GM21529 (cell line): Measurements from ENCODE around the gene MAP4K2.
A peak's percentile ranks its signal among the peaks of the same experiment; 100 is the strongest.

Source experiments
- ATAC-seq: cut with Tn5 transposase; IDR thresholded peaks from one replicate; pipeline ENCODE4 v1.9.1; 2021; ENCODE audit not compliant: unreplicated experiment

The MAP4K2 gene

GRCh38 chr11:64813826-64814225 is 10.8 kb upstream of the MAP4K2 start:
- no peak for ATAC-seq

GRCh38 chr11:64810891-64811272 is 7.9 kb upstream of the MAP4K2 start:
- no peak for ATAC-seq

DNA sequence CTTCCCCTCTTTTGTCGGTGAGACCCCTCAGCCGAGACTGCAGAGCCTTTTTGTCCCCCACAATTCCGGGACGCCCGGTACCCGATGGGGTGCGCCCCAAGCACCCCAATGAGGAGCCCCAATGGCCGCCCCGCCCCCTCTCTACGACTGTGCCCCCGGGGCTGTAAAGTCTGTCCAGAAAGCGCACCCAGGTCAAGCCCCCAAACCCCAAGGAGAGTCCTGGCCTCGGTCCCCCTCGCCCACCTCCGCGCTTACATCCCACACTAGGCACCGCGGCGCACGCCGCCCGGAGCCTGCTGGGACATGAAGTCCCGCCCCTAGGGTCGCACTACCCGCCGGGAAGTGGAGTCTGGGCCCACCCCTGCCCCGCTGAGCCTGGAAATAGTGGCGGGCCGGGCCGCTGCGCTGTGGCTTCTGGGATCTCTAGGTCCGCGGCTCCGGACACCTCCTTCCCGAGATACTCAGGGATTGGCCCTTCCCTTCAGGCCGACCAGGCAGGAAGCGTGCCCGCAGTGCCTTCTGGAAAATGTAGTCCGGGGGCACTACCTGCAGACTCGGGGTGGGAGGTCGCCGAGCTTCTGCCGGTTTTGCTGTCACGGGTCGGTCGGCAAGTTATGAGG is 7.4 kb upstream of the MAP4K2 start, which contains the start of gene MEN1:
TSS of gene MEN1 (minus strand) at position 281 of the 620 bp plus-strand sequence. CDS start 442 bp downstream, outside the sequence.
- peak; percentile 58 for ATAC-seq

DNA sequence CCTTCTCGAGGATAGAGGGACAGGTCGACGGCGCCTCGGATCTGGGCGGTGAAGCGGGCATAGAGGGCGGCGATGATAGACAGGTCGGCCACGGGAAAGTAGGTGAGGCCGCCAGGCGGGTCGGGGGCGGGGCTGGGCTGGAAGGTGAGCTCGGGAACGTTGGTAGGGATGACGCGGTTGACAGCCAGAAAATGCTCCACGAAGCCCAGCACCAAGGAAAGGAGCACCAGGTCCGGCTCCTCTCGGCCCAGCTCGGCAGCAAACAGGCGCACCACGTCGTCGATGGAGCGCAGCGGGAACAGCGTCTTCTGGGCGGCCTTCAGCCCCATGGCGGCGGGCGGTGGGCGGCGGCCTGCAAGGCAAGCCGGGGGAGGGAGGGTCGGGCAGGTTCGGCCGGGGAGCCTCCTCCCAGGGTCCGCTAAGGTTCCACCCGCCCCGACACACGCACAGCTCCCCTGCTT is 6.8 kb upstream of the MAP4K2 start:
- no peak for ATAC-seq

GRCh38 chr11:64805481-64805880 is 2.5 kb upstream of the MAP4K2 start:
- no peak for ATAC-seq

GRCh38 chr11:64804346-64805210 is 1.6 kb upstream of the MAP4K2 start:
- no peak for ATAC-seq

- no peak for ATAC-seq
These were observed 882 bp upstream of the MAP4K2 start for GRCh38 chr11:64803846-64804345.

- peak; percentile 14 for ATAC-seq
These were observed 450 bp downstream of the MAP4K2 start for GRCh38 chr11:64802370-64803157.

GRCh38 chr11:64801561-64802369 is 1.2 kb downstream of the MAP4K2 start:
- ATAC-seq = no peak

GRCh38 chr11:64801158-64801464 is 1.9 kb downstream of the MAP4K2 start:
- no peak for ATAC-seq

GRCh38 chr11:64800303-64801157 is 2.5 kb downstream of the MAP4K2 start:
- ATAC-seq = no peak

DNA sequence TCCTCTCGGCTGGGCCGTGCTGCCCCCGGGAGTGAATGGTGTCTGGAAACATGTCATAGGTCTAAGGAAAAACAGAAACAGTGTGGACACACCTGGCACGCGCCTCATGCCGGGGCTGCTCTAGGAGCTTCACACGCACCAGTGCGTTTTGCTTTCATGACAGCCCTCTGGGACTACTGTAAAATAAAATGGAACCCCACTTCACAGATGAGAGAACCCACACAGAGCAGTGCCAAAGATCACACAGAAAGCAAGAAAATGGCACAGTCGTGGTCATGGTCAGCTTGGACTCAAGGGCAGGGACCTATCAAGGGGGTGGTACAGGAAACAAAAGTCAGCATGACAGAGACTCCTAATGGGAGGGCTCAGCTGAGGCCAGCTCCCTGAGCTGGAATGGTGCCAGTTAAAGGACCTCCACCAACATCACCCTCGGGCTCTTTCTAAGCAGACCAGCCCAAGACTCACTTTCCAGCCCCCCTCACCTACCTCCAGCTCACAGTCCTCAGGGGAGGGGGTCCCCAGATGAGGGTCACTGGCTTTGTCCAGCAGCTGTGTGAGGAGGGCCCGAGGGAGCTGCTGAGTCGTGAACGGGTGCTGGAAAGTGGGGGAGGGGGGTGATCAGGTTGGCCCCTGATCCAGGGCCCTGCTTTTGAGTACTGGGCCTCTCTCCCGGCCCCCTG is 3.3 kb downstream of the MAP4K2 start:
- no peak for ATAC-seq

DNA sequence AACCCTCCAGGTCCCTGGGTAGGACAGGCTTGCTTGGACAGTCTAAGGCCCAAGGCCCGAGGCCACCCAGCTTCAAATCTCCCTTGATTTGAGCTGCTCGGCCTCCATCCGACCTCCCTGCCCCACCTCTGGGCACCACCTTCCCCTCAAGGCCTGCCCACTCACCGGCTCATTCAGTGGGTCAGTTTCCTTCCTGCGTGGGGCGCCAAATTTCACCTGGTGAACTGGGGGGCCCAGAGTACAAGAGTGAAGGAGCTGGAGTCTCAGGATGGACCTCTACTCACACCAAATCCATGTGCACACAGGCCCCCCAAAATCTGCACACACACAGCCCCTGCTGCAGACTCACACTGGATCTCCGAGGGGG is 3.8 kb downstream of the MAP4K2 start:
- ATAC-seq = no peak

DNA sequence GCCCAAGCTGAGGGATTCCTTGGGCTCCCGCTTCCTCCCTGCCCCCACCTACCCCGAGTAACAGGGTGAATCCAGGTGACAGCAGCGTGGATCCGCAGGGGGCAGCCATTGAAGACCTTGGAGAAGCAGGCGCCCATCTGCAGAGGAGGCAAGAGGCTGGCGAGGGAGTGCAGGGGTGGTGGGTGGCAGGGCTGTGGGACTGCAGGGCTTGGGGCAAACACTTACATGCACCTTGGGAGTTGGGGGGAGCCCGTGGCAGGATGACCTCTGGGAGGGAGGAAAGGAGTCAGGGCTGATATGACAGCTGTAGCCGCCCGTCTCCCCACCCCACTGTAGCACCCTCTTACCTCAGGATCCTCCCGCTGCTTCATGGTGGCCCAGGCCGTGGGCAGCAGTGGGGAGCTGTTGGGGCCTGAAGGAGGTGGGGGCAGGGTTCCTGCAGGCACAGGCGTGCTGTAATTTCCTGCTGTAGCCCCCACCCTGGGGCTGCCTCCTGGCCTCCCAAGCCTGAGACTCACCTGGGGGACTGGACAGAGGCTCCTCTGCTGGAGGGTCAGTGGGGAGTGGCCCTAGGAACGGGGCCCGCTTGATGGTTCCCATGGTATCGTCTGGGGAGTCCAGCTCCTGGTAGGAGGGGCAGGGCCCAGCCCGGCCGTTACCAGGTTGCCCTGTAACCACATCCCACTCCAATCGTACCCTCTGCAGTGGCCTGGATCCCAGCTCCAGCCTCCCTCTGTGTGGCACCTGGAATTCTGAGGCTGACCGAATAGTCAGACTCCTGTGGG is 6.1 kb downstream of the MAP4K2 start:
- ATAC-seq = no peak

GRCh38 chr11:64796047-64796756 is 6.8 kb downstream of the MAP4K2 start:
- no peak for ATAC-seq

GRCh38 chr11:64794526-64794925 is 8.5 kb downstream of the MAP4K2 start:
- no peak for ATAC-seq

DNA sequence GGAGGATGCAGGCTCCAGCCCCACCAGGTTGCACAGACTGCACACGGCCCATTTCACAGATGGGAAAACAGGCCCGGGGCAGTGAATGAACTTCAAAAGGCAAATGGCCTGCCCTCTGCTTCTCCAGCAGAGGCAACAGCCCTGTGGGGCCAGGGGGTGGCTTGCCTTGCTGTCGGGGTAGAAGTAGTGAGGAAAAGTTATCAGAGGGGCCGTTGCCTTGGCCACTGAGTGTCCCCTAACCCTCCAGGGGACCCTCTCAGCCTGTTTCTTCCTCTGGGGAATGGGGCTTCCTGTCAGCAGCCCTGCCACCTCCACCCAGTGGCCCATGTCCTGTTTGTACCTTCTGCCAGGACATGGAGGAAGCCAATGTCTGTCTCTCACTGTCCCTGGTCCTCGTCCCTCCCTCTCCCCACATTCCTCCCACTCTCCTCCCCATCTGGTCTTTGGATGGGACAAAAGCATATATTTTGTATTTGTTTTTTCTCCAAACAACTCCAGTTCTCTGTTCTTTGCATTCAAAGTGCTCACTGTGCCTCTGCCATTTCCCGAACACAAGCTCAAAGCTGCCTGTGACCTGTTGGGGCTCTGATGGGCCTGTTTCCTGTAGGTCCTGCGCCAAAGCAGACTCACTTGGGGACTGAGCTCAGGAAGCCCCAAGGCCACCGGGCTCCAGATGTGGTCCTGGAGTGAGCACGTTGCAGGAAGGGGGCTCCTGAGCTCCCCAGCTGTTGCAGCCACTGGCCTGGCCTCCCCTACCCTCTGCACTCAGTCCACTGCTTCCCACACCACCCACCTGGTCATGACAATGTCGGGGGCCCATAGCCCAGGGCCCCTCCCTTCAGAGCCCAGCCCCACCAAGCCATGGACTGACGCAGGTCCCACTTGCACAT is 9.5 kb downstream of the MAP4K2 start:
- ATAC-seq = no peak
